DOHH2 (cell line): ENCODE measurements around the gene NEK1.

Experiments used
- CTCF ChIP-seq: fragments of 200-600 bp; sonication (generic); IDR thresholded peaks from one replicate; pipeline ENCODE4 v1.5.1; 2014; ENCODE audit warnings: antibody characterized with exemption, mild to moderate bottlenecking, low read depth, low read length; ENCODE audit not compliant: poor library complexity, severe bottlenecking
- EZH2phosphoT487 ChIP-seq: fragments of 200-600 bp; sonication (generic); IDR thresholded peaks from 2 replicates; pipeline ENCODE4 v1.6.1; 2017; ENCODE audit warnings: borderline replicate concordance, mild to moderate bottlenecking, antibody characterized with exemption, low read length, moderate library complexity, mixed read lengths

GRCh38 chr4:169650227-169650936 is 38.0 kb upstream of the NEK1 start:
- no peak for TF ChIP-seq CTCF
- no peak for TF ChIP-seq EZH2phosphoT487
